HG03066 (cell line): ENCODE data around the gene AQP12A.
"Not testable (repeated sequence)": the region's sequence is repeated elsewhere in the genome, so short reads cannot be mapped to it uniquely, and the experiment has no call there.

ENCODE experiments used
- ATAC-seq: cut with Tn5 transposase; IDR thresholded peaks from one replicate; pipeline ENCODE4 v1.9.1; 2021; ENCODE audit warnings: low read depth; ENCODE audit not compliant: unreplicated experiment

Gene AQP12A

GRCh38 chr2:240655931-240656886, 35.5 kb upstream of the AQP12A start:
- no peak for ATAC-seq

DNA sequence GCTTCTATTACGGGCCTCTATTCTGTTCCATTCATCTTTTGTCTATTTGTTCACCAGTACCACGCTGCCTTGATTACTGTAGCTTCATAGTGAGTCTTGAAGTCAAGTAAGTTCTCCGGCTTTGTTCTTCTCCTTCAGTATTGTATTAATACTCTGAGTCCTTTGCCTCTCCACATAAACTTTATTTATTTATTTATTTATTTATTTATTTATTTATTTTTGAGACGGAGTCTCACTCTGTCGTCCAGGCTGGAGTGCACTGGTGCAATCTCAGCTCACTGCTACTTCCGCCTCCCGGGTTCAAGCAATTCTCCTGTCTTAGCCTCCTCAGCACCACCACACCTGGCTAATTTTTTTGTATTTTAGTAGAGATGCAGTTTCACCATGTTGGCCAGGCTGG, 31.8 kb upstream of the AQP12A start:
- ATAC-seq = not testable (repeated sequence)

DNA sequence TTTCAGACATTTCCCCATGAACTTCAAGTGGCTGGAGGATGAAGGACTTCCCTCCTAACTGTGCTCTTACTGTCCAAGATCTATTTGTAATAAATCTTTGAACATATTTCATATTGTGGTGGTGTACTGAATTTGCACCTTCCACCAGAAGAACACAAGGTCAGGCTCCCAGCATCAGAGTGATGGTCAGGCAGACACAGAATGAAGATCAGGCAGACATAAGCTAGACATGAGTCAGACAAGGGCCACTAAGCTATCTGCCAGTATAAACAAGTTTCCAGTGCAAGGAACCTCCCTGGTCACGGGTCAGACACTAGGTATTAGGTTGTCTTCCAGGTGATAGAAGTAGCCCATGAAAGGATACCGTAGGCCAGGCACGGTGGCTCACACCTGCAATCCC, 29.0 kb upstream of the AQP12A start:
- ATAC-seq = no peak

- no peak for ATAC-seq
Observed at GRCh38 chr2:240663546-240664190, 28.0 kb upstream of the AQP12A start.

GRCh38 chr2:240664622-240665021, 27.0 kb upstream of the AQP12A start:
- ATAC-seq = no peak

DNA sequence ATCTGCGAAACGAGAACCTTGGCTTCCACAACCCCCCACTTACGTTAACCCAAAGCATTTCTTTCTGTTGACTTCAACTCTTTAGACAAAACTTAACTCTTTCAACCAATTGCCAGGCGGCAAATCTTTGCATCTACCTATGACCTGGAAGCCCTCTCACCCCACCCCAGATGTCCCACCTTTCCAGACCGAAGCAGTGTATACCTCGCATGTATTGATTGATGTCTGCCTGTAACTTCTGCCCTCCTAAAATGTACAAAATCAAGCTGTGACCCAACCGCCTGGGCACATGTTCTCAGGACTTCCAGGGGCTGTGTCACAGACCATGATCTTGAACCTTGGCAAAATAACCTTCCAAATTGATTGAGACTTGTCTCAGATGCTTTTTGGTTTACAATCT, 21.3 kb upstream of the AQP12A start:
- ATAC-seq = no peak

GRCh38 chr2:240670950-240671349, 20.7 kb upstream of the AQP12A start:
- no peak for ATAC-seq

GRCh38 chr2:240672076-240672700, 19.5 kb upstream of the AQP12A start:
- ATAC-seq = no peak

DNA sequence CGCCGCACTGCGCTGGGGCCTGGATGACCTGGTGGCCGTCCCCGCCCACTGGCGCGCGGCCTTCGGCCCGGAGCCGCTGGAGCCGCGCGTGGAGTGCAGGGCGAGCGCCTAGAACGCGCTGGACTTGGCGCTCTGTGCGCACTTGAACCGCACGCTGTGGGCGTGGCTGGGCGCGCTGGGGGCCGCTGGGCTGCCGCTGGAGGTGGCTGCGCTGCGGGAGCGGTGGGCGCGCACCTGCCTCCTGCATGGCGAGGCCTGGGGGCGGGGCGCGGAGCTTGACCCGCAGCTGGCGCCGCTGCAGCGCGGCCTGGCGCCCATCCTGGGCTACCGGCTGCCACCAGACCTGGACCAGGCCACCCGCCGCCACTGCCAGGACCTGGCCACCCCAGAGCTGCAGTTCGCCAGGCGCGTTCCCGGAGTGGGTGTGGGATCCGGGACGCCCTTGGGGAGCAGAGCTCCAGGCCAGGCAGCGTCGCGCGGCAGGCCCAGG, 18.9 kb upstream of the AQP12A start:
- no peak for ATAC-seq

DNA sequence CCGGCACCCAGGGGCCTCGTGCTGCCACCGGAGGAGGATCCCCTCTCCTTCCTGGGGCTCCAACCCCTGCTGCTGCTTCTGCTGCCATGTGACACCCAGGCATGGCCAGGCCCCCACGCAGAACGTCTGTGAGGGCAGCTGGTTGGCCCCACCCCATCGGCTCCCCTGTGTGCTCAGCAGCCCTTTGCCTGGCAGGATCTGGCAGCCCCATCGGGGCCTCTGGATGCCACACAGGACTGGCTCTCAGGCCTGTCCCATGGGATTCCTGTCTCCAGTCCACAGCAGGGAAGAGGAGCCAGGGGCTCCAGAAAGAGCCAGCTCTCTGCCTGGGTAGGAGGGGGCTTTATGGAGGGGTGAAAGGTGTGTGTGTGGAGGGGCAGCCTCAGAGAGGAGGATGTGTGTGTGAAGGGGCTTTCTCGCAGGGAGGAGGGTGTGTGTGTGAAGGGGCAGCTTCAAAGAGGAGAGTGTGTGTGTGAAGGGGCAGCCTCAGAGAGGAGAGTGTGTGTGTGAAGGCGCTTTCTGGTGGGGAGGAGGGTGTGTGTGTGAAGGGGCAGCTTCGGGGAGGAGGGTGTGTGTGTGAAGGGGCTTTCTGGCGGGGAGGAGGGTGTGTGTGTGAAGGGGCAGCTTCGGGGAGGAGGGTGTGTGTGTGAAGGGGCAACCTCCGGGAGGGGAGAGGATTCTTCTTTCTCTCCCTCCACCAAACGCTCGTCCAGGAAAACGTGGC, 17.0 kb upstream of the AQP12A start:
- ATAC-seq = not testable (repeated sequence)

DNA sequence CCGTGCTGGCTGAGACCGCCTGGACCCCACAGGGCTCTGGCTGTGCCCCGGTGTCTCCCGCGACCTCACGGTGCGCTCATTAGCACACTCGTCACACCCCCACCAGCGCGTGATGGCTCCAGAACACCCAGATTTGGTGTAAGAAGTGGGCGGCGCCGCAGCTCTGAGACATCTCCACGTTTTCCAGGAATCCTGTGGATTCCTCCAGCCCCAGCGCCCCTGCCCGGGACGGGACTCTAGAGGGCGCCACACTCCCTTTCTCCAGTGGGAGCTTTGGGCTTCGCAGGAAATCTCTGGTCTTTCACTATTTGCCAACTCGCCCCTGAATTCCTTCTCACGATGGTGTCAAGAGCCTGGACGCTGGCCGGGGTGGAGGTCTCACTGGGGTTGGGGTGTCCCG, 16.3 kb upstream of the AQP12A start:
- ATAC-seq = not testable (repeated sequence)

- ATAC-seq = not testable (repeated sequence)
Observed at GRCh38 chr2:240678043-240678442, 13.6 kb upstream of the AQP12A start.

DNA sequence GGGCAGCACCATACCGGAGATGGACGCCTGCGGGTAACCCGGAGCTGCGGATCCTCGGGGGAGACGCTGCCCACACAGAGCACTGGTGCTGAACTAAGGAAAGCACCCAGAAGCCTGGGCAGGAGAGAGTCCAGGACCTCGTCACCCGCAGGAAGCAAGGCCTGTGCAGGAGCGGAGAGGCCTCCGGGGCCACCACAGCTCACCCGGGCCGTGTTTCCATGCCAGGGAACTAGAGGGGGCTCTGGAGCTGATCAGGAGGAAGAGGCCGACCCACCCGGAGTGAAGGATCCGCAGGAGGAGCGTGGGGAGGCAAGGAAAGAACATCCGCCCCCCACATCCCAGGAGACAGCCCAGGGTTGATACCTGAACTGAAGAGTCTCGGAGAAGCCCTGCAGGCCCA, 12.8 kb upstream of the AQP12A start:
- not testable (repeated sequence) for ATAC-seq

- ATAC-seq = not testable (repeated sequence)
Observed at GRCh38 chr2:240680185-240680584, 11.5 kb upstream of the AQP12A start.

GRCh38 chr2:240682431-240683224, 9.0 kb upstream of the AQP12A start, which contains the start of gene AQP12B:
Gene AQP12B (minus strand): TSS chr2:240682885. CDS start chr2:240682837, 48 bp downstream.
- ATAC-seq = not testable (repeated sequence)

GRCh38 chr2:240683329-240683979, 8.2 kb upstream of the AQP12A start:
- ATAC-seq = not testable (repeated sequence)

- ATAC-seq = not testable (repeated sequence)
Observed at GRCh38 chr2:240683980-240684728, 7.5 kb upstream of the AQP12A start.

DNA sequence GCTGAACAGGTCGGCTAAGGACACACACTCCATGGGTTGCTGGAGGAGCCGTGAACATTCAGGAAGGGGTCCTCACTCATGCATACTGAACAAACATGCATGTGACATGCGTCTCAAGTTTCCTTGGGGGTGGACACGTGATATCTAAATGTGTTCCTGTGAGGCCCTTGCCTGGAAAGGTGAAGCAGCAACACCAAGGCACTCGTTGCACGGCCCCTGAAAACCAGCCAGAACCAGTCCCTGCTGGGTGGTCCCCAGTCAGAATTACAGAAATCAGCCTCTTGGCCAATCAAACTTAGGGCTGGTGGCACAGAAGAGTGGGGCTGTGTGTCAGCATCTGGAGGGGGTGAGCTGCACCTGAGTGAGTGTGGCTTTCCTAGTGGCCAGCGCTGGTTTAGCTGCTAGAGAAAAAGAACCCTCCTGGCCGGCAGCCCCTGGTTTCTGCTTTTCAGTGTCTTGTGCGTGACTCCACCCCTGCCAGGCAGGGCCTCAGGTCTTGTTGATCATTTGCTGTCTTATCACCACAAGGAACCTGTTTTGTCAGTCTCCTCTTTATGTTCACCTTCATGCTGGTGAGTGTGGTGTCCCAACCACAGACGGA, 5.8 kb upstream of the AQP12A start:
- ATAC-seq = no peak
